SW 1271 (cell line): Measurements from ENCODE around the gene CREBRF.
"Not testable (repeated sequence)": the region's sequence is repeated elsewhere in the genome, so short reads cannot be mapped to it uniquely, and the experiment has no call there.

Experiments
- DNase-seq, 2 experiments: peaks; one replicate each; lab custom pipeline; 2025; lab: John Stamatoyannopoulos, UW

The CREBRF gene

GRCh38 chr5:173154619-173155018 lies 98.5 kb downstream of the CREBRF start:
- DNase-seq = not testable (repeated sequence)

- no peak for DNase-seq
Measured at GRCh38 chr5:173155912-173156311, 99.8 kb downstream of the CREBRF start.

- no peak for DNase-seq
Measured at GRCh38 chr5:173158366-173158765, 102.2 kb downstream of the CREBRF start.

- DNase-seq = no peak
Measured at GRCh38 chr5:173159256-173159655, 103.1 kb downstream of the CREBRF start.

- DNase-seq = no peak
Measured at GRCh38 chr5:173161148-173161547, 105.0 kb downstream of the CREBRF start.

- no peak for DNase-seq
Measured at GRCh38 chr5:173163219-173163618, 107.1 kb downstream of the CREBRF start.

GRCh38 chr5:173165177-173166016 lies 109.2 kb downstream of the CREBRF start:
- DNase-seq = no peak

- DNase-seq = no peak
Measured at GRCh38 chr5:173172166-173172565, 116.0 kb downstream of the CREBRF start.

- no peak for DNase-seq
Measured at GRCh38 chr5:173175523-173175922, 119.4 kb downstream of the CREBRF start.

GRCh38 chr5:173178369-173178910 lies 122.3 kb downstream of the CREBRF start:
- DNase-seq = no peak

GRCh38 chr5:173180331-173180730 lies 124.2 kb downstream of the CREBRF start:
- no peak for DNase-seq

- no peak for DNase-seq
Measured at GRCh38 chr5:173187054-173187743, 131.0 kb downstream of the CREBRF start.

GRCh38 chr5:173188280-173188679 lies 132.1 kb downstream of the CREBRF start:
- DNase-seq = no peak
